K562 (cell line): ENCODE results near the gene HES4. TPM values are rescaled to one million over a fixed set of nuclear protein-coding genes. Genes with fewer than 3 reads are reported as not detected.
A peak's percentile ranks its signal among the peaks of the same experiment; 100 is the strongest.

Source experiments
- BCOR ChIP-seq: fragments of 450-650 bp; IDR thresholded peaks from 2 replicates; pipeline ENCODE4 v1.6.1; 2016
- CBX5 ChIP-seq: IDR thresholded peaks from 2 replicates; pipeline ENCODE4 v1.6.1; 2014; ENCODE audit warnings: low read depth, borderline replicate concordance
- COPS2 ChIP-seq: fragments of 450-650 bp; conservative IDR thresholded peaks from 2 replicates; pipeline ENCODE4 v1.6.1; 2016; ENCODE audit warnings: mild to moderate bottlenecking, moderate library complexity
- CREB5 ChIP-seq: fragments of 250-450 bp; sonication (Bioruptor Pico); IDR thresholded peaks from 2 replicates; pipeline ENCODE4 v1.5.0; 2020; ENCODE audit warnings: mild to moderate bottlenecking
- CTBP1 ChIP-seq: fragments of 450-650 bp; IDR thresholded peaks from 2 replicates; pipeline ENCODE4 v1.6.1; 2016; ENCODE audit warnings: borderline replicate concordance
- ELF2 ChIP-seq: fragments of 250-450 bp; sonication (Bioruptor Pico); IDR thresholded peaks from 2 replicates; pipeline ENCODE4 v1.5.0; 2021; ENCODE audit warnings: mild to moderate bottlenecking
- ESRRA ChIP-seq: fragments of 450-650 bp; IDR thresholded peaks from 2 replicates; pipeline ENCODE4 v1.6.1; 2014; ENCODE audit warnings: low read depth, mild to moderate bottlenecking, moderate library complexity, borderline replicate concordance
- ESRRB ChIP-seq: fragments of 250-450 bp; sonication (Bioruptor Pico); IDR thresholded peaks from 2 replicates; pipeline ENCODE4 v1.5.0; 2020; ENCODE audit warnings: mild to moderate bottlenecking, moderate library complexity, borderline replicate concordance
- HMBOX1 ChIP-seq: sonication (generic); IDR thresholded peaks from 2 replicates; pipeline ENCODE4 v1.6.1; 2016
- HNRNPLL ChIP-seq: fragments of 200-400 bp; formaldehyde crosslinking; IDR thresholded peaks from 2 replicates; pipeline ENCODE4 v1.6.1; 2017; ENCODE audit warnings: low read length, low read depth, mild to moderate bottlenecking; ENCODE audit not compliant: poor library complexity, severe bottlenecking
- L3MBTL2 ChIP-seq: fragments of 450-650 bp; IDR thresholded peaks from 2 replicates; pipeline ENCODE4 v1.6.1; 2016; ENCODE audit warnings: mild to moderate bottlenecking, moderate library complexity
- MED1 ChIP-seq: sonication (generic); formaldehyde crosslinking; IDR thresholded peaks from 2 replicates; pipeline ENCODE4 v1.8.1; 2023; ENCODE audit warnings: missing genetic modification reagents, borderline replicate concordance
- NEUROD1 ChIP-seq: fragments of 150-350 bp; IDR thresholded peaks from 2 replicates; pipeline ENCODE4 v1.6.1; 2014; ENCODE audit warnings: borderline replicate concordance, low read length, low read depth; ENCODE audit not compliant: partially characterized antibody
- POLR2G ChIP-seq: fragments of 200-400 bp; formaldehyde crosslinking; IDR thresholded peaks from 2 replicates; pipeline ENCODE4 v1.6.1; 2017; ENCODE audit warnings: low read depth, mild to moderate bottlenecking, antibody characterized with exemption, low read length, moderate library complexity
- SAP30 ChIP-seq: fragments of 200-600 bp; sonication (generic); IDR thresholded peaks from 2 replicates; pipeline ENCODE4 v1.6.1; 2012; ENCODE audit warnings: borderline replicate concordance, low read depth, mild to moderate bottlenecking, moderate library complexity, low read length, control low read depth, inconsistent platforms; ENCODE audit not compliant: insufficient read depth, poor library complexity, severe bottlenecking
- SMAD4 ChIP-seq: fragments of 250-450 bp; sonication (Bioruptor Pico); conservative IDR thresholded peaks from 2 replicates; pipeline ENCODE4 v1.8.0; 2021; ENCODE audit warnings: inconsistent platforms, mild to moderate bottlenecking, moderate library complexity
- STAT6 ChIP-seq: sonication (generic); formaldehyde crosslinking; IDR thresholded peaks from 2 replicates; pipeline ENCODE4 v1.8.1; 2023; ENCODE audit warnings: mild to moderate bottlenecking, missing genetic modification reagents
- USF1 ChIP-seq: sonication (generic); formaldehyde crosslinking; IDR thresholded peaks from 2 replicates; pipeline ENCODE4 v1.9.0; 2022; ENCODE audit warnings: mild to moderate bottlenecking, missing genetic modification reagents
- ZFPM2 ChIP-seq: fragments of 250-450 bp; sonication (Bioruptor Pico); IDR thresholded peaks from 2 replicates; pipeline ENCODE4 v1.5.1; 2022; ENCODE audit warnings: mild to moderate bottlenecking
- ZNF165 ChIP-seq: fragments of 250-450 bp; sonication (Bioruptor Pico); IDR thresholded peaks from 2 replicates; pipeline ENCODE4 v1.4.0; 2020; ENCODE audit warnings: borderline replicate concordance
- ZNF699 ChIP-seq: fragments of 250-450 bp; sonication (Bioruptor Pico); IDR thresholded peaks from 2 replicates; pipeline ENCODE4 v1.8.0; 2021; ENCODE audit warnings: mild to moderate bottlenecking, moderate library complexity; ENCODE audit not compliant: insufficient replicate concordance
- ZNF76 ChIP-seq: fragments of 250-450 bp; sonication (Bioruptor Pico); IDR thresholded peaks from 2 replicates; pipeline ENCODE4 v1.4.0; 2020; ENCODE audit warnings: mild to moderate bottlenecking, moderate library complexity, borderline replicate concordance
- polyA plus RNA-seq, 8 experiments: library from polyadenylated mRNA; depleted of rRNA in 4 of 8; stranded (reverse) in 5 of 8; unstranded in 3 of 8; fragments of >200 nt; fragmentation: Nextera tagmentation in 2 of 8; fragmentation: Illumina TruSeq in 1 of 8; extraction: Ambion mirVana in 2 of 8; extraction: Trizol in 1 of 8; gene quantifications; 2 replicates each; pipeline versions ENCODE4 v1.2.1 to v1.2.3, GENCODE V29; 2011 to 2014; ENCODE audit warnings: inconsistent platforms in 1 of 8, missing spikeins in 1 of 8
- total RNA-seq, 7 experiments: library from RNA; depleted of rRNA in 6 of 7; stranded (reverse); fragments of >200 nt in 6 of 7; fragmentation: Illumina TruSeq in 2 of 7; extraction: Trizol in 2 of 7; gene quantifications; 2 replicates each; pipeline versions ENCODE4 v1.2.1 to v1.2.3, GENCODE V29; 2011 to 2021; ENCODE audit warnings: low replicate concordance in 1 of 7

The HES4 gene
- total and polyA plus RNA-seq, 9 of the 15 experiments (the other 6 are each of a cell fraction or from before 2014, with no cell fraction given), result 0.21 to 43.7 (median 5.3) TPM; not detected in 2

GRCh38 chr1:1021010-1021919 is 21.4 kb upstream of the HES4 start (continued):
- no peak for TF ChIP-seq CBX5
- TF ChIP-seq BCOR, result no peak
- TF ChIP-seq ESRRA, result no peak
- TF ChIP-seq ELF2 (CRISPR knock-in tag), result no peak
- TF ChIP-seq SAP30, result peak; percentile 69
- TF ChIP-seq L3MBTL2, result peak; percentile 31; the same call in 1 of the 2 replicates
- TF ChIP-seq NEUROD1, result peak; percentile 51
- TF ChIP-seq SMAD4 (CRISPR knock-in tag), result peak; percentile 65
- no peak for TF ChIP-seq HMBOX1
- TF ChIP-seq ZNF76 (CRISPR knock-in tag), result no peak; the same call in 1 of the 2 replicates
- TF ChIP-seq COPS2, result no peak
- TF ChIP-seq ZFPM2 (CRISPR knock-in tag), result no peak
- 0 out of 2 replicates have a peak, but pooled peaks have one; percentile 38 for TF ChIP-seq STAT6
- TF ChIP-seq HNRNPLL, result peak; percentile 50
- no peak for TF ChIP-seq ZNF699 (CRISPR knock-in tag)
- no peak for TF ChIP-seq MED1 (CRISPR knock-in tag)
- no peak for TF ChIP-seq USF1 (CRISPR knock-in tag)
- TF ChIP-seq CTBP1, result peak; percentile 73
- no peak for TF ChIP-seq ZNF165
- no peak for TF ChIP-seq ESRRB (CRISPR knock-in tag)
- TF ChIP-seq POLR2G, result peak; percentile 60
- TF ChIP-seq CREB5, result no peak
